IPS DF 6.9 (cell line): ENCODE results near the gene GFRA1.

ENCODE experiments used
- DNase-seq: peaks from one replicate; pipeline ENCODE4 v3.0.0-alpha.2; 2013; ENCODE audit warnings: low read depth, low spot score
- H3K27ac ChIP-seq: one replicate; pipeline ENCODE4 v1.5.1; 2013; ENCODE audit warnings: low read length, control low read depth
- H3K27me3 ChIP-seq: 2 replicates; pipeline ENCODE4 v1.6.1; 2013; ENCODE audit warnings: mild to moderate bottlenecking, low read length; ENCODE audit not compliant: control insufficient read depth, insufficient read depth
- H3K36me3 ChIP-seq: 2 replicates; pipeline ENCODE4 v1.6.1; 2013; ENCODE audit warnings: low read length; ENCODE audit not compliant: control insufficient read depth, insufficient read depth
- H3K4me1 ChIP-seq: 2 replicates; pipeline ENCODE4 v1.6.1; 2013; ENCODE audit warnings: low read length; ENCODE audit not compliant: control insufficient read depth, insufficient read depth
- H3K4me3 ChIP-seq: 2 replicates; pipeline ENCODE4 v1.5.1; 2013; ENCODE audit warnings: mild to moderate bottlenecking, low read length
- H3K9me3 ChIP-seq: 2 replicates; pipeline ENCODE4 v1.6.1; 2013; ENCODE audit warnings: low read length, inconsistent platforms; ENCODE audit not compliant: control insufficient read depth, insufficient read depth
- WGBS: extraction: QIAGEN DNeasy Blood & Tissue Kit; methylation state at CpG from one replicate; pipeline ENCODE4 v1.1.7; 2013; ENCODE audit warnings: mixed read lengths, missing lambda C conversion rate; ENCODE audit not compliant: insufficient read length, insufficient coverage; 5-methylcytosine and 5-hydroxymethylcytosine counted together

The GFRA1 gene

GRCh38 chr10:116147147-116147905 is 125.7 kb downstream of the GFRA1 start:
- H3K4me1 ChIP-seq: no peaks in the 10 kb centered on the region
- no peak overlapping the region for H3K4me3 ChIP-seq
- no peaks in the 10 kb centered on the region for H3K9me3 ChIP-seq
- H3K27me3 ChIP-seq: no peaks in the 10 kb centered on the region
- no peak overlapping the region for H3K27ac ChIP-seq
- no peaks in the 10 kb centered on the region for H3K36me3 ChIP-seq
- no CpG with 5 or more reads among the region's 15 CpGs for WGBS
- no peak for DNase-seq

- Histone ChIP-seq H3K27ac (no peak overlapping the region), H3K4me1 (no peaks in the 10 kb centered on the region), H3K36me3 (no peaks in the 10 kb centered on the region), H3K4me3 (no peak overlapping the region), H3K27me3 (no peaks in the 10 kb centered on the region), H3K9me3 (no peaks in the 10 kb centered on the region)
- no peak for DNase-seq
- WGBS: no CpG with 5 or more reads among the region's 3 CpGs
These were observed 126.5 kb downstream of the GFRA1 start for GRCh38 chr10:116146372-116147140.

GRCh38 chr10:116143673-116144222 is 129.3 kb downstream of the GFRA1 start:
- Histone ChIP-seq H3K4me3 (no peak overlapping the region), H3K4me1 (no peaks in the 10 kb centered on the region), H3K9me3 (no peaks in the 10 kb centered on the region), H3K27ac (no peak overlapping the region), H3K36me3 (no peaks in the 10 kb centered on the region), H3K27me3 (no peaks in the 10 kb centered on the region)
- WGBS: no CpG with 5 or more reads among the region's 4 CpGs
- no peak for DNase-seq

GRCh38 chr10:116141855-116142254 is 131.2 kb downstream of the GFRA1 start:
- DNase-seq: no peak
- Histone ChIP-seq H3K4me3 (no peak overlapping the region), H3K9me3 (no peaks in the 10 kb centered on the region), H3K27me3 (no peaks in the 10 kb centered on the region), H3K36me3 (no peaks in the 10 kb centered on the region), H3K27ac (no peak overlapping the region), H3K4me1 (no peaks in the 10 kb centered on the region)
- no CpG with 5 or more reads among the region's 5 CpGs for WGBS

- DNase-seq: no peak
- WGBS: no CpG with 5 or more reads among the region's 5 CpGs
- no peaks in the 10 kb centered on the region for H3K27me3 ChIP-seq
- no peak overlapping the region for H3K27ac ChIP-seq
- no peaks in the 10 kb centered on the region for H3K4me1 ChIP-seq
- H3K4me3 ChIP-seq: no peak overlapping the region
- H3K36me3 ChIP-seq: no peaks in the 10 kb centered on the region
- H3K9me3 ChIP-seq: no peaks in the 10 kb centered on the region
These were observed 131.8 kb downstream of the GFRA1 start for GRCh38 chr10:116141246-116141645.

- Histone ChIP-seq H3K4me1 (no peaks in the 10 kb centered on the region), H3K9me3 (no peaks in the 10 kb centered on the region), H3K4me3 (no peak overlapping the region), H3K27me3 (no peaks in the 10 kb centered on the region), H3K27ac (no peak overlapping the region), H3K36me3 (no peaks in the 10 kb centered on the region)
- no CpG with 5 or more reads among the region's 3 CpGs for WGBS
- DNase-seq: no peak
These were observed 133.1 kb downstream of the GFRA1 start for GRCh38 chr10:116139886-116140285.

GRCh38 chr10:116138897-116139296 is 134.1 kb downstream of the GFRA1 start:
- H3K36me3 ChIP-seq: no peaks in the 10 kb centered on the region
- no peak overlapping the region for H3K27ac ChIP-seq
- H3K27me3 ChIP-seq: no peaks in the 10 kb centered on the region
- no peak for DNase-seq
- H3K4me1 ChIP-seq: no peaks in the 10 kb centered on the region
- H3K4me3 ChIP-seq: no peak overlapping the region
- WGBS: no CpG with 5 or more reads among the region's 4 CpGs
- no peaks in the 10 kb centered on the region for H3K9me3 ChIP-seq

- DNase-seq: no peak
- Histone ChIP-seq H3K36me3 (no peaks in the 10 kb centered on the region), H3K4me3 (no peak overlapping the region), H3K9me3 (no peaks in the 10 kb centered on the region), H3K4me1 (no peaks in the 10 kb centered on the region), H3K27ac (no peak overlapping the region), H3K27me3 (no peaks in the 10 kb centered on the region)
- no CpG with 5 or more reads among the region's 4 CpGs for WGBS
These were observed 136.7 kb downstream of the GFRA1 start for GRCh38 chr10:116136261-116136660.

GRCh38 chr10:116134322-116134721 is 138.7 kb downstream of the GFRA1 start:
- DNase-seq: no peak
- Histone ChIP-seq H3K4me3 (no peak overlapping the region), H3K9me3 (no peaks in the 10 kb centered on the region), H3K36me3 (no peaks in the 10 kb centered on the region), H3K27me3 (no peaks in the 10 kb centered on the region), H3K4me1 (no peaks in the 10 kb centered on the region), H3K27ac (no peak overlapping the region)
- WGBS: no CpG with 5 or more reads among the region's 3 CpGs

- Histone ChIP-seq H3K27me3 (no peaks in the 10 kb centered on the region), H3K9me3 (no peaks in the 10 kb centered on the region), H3K4me1 (no peaks in the 10 kb centered on the region), H3K27ac (no peak overlapping the region), H3K4me3 (no peak overlapping the region), H3K36me3 (no peaks in the 10 kb centered on the region)
- no CpG with 5 or more reads among the region's 7 CpGs for WGBS
- DNase-seq: no peak
These were observed 139.4 kb downstream of the GFRA1 start for GRCh38 chr10:116133634-116134033.
